GM12878 (cell line): ENCODE measurements around the gene MSI2. TPM values are rescaled to one million over a fixed set of nuclear protein-coding genes. Genes with fewer than 3 reads are reported as not detected.

ENCODE experiments used
- CHD2 ChIP-seq: IDR thresholded peaks from 2 replicates; pipeline ENCODE4 v1.6.1; 2011; ENCODE audit warnings: low read depth, low read length, improper control_type of control experiment, borderline replicate concordance
- ESRRA ChIP-seq: IDR thresholded peaks from 2 replicates; pipeline ENCODE4 v1.6.1; 2012; ENCODE audit warnings: mild to moderate bottlenecking, low read length, improper control_type of control experiment
- FOXK2 ChIP-seq: fragments of 450-650 bp; IDR thresholded peaks from 2 replicates; pipeline ENCODE4 v1.6.1; 2017; ENCODE audit warnings: mild to moderate bottlenecking, moderate library complexity
- MTA2 ChIP-seq: fragments of 450-650 bp; IDR thresholded peaks from 2 replicates; pipeline ENCODE4 v1.6.1; 2016; ENCODE audit warnings: low read depth, mild to moderate bottlenecking, moderate library complexity
- NR2C2 ChIP-seq: IDR thresholded peaks from 2 replicates; pipeline ENCODE4 v1.6.1; 2011; ENCODE audit warnings: borderline replicate concordance, low read depth; ENCODE audit not compliant: control insufficient read depth, insufficient read length
- POLR2A ChIP-seq: IDR thresholded peaks from 2 replicates; pipeline ENCODE4 v1.6.1; 2011; ENCODE audit warnings: low read depth, mild to moderate bottlenecking, low read length
- SUZ12 ChIP-seq: fragments of 200-600 bp; sonication (generic); IDR thresholded peaks from one replicate; pipeline ENCODE4 v1.6.1; 2018; ENCODE audit warnings: antibody characterized with exemption, mild to moderate bottlenecking; ENCODE audit not compliant: unreplicated experiment
- polyA plus RNA-seq, 11 experiments: library from polyadenylated mRNA; depleted of rRNA in 4 of 11; unstranded in 6 of 11; stranded (reverse) in 5 of 11; fragments of >200 nt; fragmentation: Nextera tagmentation in 4 of 11; fragmentation: Illumina TruSeq in 1 of 11; extraction: Ambion mirVana in 4 of 11; extraction: Trizol in 1 of 11; gene quantifications; 1 replicate in 1 of 11; 2 replicates in 10 of 11; pipeline versions ENCODE4 v1.2.1 to v1.2.3, GENCODE V29; 2011 to 2016; ENCODE audit warnings: inconsistent platforms in 2 of 11, missing spikeins in 2 of 11, low read depth in 1 of 11
- total RNA-seq, 4 experiments: library from RNA; depleted of rRNA in 3 of 4; stranded (reverse); fragments of >200 nt in 3 of 4; fragmentation: Illumina TruSeq in 1 of 4; extraction: Trizol in 1 of 4; gene quantifications; 2 replicates each; pipeline versions ENCODE4 v1.2.1 to v1.2.3, GENCODE V29; 2013 to 2021
- TF ChIP-seq, protein P1 (sequence below): fragments of 450-650 bp; formaldehyde crosslinking; IDR thresholded peaks from 2 replicates; pipeline ENCODE4 v1.4.0; 2020; ENCODE audit warnings: mild to moderate bottlenecking, moderate library complexity
- TF ChIP-seq, protein P2 (sequence below): fragments of 450-650 bp; conservative IDR thresholded peaks from 2 replicates; pipeline ENCODE4 v1.6.1; 2017; ENCODE audit warnings: mild to moderate bottlenecking, moderate library complexity

Gene MSI2
- total and polyA plus RNA-seq, 10 of the 15 experiments (the other 5 are each of a cell fraction or from before 2014, with no cell fraction given): 6.1 to 76.1 (median 42.0) TPM

DNA sequence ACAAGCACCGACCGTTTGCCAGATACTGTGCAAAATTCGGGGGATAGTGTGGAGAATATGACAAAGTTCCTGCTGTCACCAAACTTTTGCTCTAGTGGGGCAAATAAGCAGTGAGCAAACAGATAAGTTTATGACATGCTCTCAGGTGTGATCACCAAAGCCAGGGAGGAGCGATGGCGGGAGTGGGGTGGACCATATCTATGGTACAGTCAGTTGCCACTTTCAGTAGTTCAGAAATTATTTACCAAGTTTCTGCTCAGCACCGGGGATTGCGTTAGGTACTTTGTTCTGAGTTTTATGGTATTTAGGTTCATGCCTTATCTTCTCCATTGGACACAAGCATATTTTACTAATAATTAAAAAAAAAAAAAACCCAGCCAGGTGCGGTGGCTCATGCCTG is 11.9 kb downstream of the MSI2 start (continued):
- TF ChIP-seq, protein P1, sequence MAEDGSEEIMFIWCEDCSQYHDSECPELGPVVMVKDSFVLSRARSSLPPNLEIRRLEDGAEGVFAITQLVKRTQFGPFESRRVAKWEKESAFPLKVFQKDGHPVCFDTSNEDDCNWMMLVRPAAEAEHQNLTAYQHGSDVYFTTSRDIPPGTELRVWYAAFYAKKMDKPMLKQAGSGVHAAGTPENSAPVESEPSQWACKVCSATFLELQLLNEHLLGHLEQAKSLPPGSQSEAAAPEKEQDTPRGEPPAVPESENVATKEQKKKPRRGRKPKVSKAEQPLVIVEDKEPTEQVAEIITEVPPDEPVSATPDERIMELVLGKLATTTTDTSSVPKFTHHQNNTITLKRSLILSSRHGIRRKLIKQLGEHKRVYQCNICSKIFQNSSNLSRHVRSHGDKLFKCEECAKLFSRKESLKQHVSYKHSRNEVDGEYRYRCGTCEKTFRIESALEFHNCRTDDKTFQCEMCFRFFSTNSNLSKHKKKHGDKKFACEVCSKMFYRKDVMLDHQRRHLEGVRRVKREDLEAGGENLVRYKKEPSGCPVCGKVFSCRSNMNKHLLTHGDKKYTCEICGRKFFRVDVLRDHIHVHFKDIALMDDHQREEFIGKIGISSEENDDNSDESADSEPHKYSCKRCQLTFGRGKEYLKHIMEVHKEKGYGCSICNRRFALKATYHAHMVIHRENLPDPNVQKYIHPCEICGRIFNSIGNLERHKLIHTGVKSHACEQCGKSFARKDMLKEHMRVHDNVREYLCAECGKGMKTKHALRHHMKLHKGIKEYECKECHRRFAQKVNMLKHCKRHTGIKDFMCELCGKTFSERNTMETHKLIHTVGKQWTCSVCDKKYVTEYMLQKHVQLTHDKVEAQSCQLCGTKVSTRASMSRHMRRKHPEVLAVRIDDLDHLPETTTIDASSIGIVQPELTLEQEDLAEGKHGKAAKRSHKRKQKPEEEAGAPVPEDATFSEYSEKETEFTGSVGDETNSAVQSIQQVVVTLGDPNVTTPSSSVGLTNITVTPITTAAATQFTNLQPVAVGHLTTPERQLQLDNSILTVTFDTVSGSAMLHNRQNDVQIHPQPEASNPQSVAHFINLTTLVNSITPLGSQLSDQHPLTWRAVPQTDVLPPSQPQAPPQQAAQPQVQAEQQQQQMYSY: no peak
- TF ChIP-seq, protein P2, sequence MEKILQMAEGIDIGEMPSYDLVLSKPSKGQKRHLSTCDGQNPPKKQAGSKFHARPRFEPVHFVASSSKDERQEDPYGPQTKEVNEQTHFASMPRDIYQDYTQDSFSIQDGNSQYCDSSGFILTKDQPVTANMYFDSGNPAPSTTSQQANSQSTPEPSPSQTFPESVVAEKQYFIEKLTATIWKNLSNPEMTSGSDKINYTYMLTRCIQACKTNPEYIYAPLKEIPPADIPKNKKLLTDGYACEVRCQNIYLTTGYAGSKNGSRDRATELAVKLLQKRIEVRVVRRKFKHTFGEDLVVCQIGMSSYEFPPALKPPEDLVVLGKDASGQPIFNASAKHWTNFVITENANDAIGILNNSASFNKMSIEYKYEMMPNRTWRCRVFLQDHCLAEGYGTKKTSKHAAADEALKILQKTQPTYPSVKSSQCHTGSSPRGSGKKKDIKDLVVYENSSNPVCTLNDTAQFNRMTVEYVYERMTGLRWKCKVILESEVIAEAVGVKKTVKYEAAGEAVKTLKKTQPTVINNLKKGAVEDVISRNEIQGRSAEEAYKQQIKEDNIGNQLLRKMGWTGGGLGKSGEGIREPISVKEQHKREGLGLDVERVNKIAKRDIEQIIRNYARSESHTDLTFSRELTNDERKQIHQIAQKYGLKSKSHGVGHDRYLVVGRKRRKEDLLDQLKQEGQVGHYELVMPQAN: no peak
- TF ChIP-seq ESRRA (no peak), NR2C2 (no peak), FOXK2 (no peak), CHD2 (no peak), SUZ12 (no peak), MTA2 (no peak), POLR2A (no peak)
